GM19193 (cell line): Measurements from ENCODE around the gene RASGEF1B.

Source experiments
- POLR2A ChIP-seq: IDR thresholded peaks from 4 replicates; pipeline ENCODE4 v1.6.1; 2011; ENCODE audit not compliant: insufficient read depth, insufficient read length; ENCODE audit errors: extremely low read depth

The RASGEF1B gene

GRCh38 chr4:81482326-81482725 lies 10.6 kb upstream of the RASGEF1B start:
- no peak for TF ChIP-seq POLR2A

DNA sequence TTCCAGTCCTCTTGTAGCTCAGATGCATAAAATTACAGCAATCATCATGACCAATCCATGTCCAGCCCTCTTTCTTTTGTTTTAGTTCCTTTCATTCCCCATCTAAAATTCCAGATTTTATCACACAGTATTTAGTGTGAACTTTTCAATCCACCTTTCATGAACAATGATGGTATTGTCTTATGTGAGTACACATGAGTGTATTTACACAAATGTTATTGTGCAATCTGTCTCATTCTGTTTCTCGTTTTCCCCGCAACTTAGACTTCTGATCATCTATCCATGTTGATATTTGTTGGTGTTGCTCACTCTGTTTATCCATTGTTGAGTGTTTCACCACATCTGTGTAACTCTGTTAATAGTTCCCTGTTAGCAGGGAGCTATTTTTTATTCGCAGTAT lies 9.4 kb upstream of the RASGEF1B start:
- no peak for TF ChIP-seq POLR2A

DNA sequence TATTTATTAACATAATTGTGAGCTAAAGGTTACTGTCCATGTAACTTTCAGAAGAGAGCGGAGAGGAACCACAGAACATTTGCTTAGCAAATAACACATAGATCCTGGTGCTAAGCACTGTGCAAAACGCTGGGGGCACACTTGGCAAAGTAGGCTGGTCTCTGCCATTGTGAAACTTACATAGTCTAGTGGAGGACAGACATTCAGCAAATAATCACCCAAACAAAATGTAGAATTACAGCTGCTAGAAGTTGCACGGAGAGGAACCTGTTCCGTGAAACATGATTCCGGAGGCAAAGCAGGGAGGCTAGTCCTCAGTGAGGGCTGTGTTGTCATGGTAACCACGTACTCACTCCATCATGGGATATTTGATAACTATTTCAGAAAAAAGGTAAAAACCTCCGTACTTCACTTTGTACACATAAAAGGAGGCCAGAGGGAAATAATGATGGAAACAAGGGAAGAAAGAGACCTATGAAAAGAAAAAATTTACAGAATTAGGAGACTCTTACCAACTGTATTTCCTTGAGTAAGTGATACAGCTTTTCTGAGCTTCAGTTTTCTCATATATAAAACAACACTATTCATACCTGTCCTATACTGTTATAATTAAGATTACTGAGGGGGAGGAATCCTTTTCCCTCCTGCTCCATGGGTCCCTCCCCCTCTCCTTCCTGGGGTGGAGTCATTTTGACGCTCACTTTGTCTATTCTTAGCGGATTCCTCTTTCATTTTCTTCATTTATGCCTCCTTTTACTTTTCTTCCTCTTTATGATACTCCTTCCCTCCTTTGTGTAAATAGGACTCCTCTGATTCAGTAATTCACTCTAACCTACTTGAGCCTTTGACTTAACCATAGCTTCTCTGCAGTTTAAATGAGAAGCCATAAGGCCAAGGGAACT lies 825 bp upstream of the RASGEF1B start:
- no peak for TF ChIP-seq POLR2A

DNA sequence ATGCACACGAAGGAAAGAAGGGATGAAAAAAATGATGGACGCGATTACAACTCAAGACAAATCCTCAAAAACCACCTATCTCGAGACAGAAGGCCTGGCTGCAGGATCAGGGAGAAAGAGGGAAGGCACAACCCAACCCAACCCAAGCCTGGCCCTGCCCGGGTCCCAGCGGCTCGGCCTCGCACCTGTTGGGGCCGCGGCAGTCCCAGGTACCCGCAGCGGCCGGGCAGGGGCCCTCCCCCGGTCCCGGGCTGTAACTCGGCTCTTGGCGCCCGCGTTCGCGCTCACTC lies 464 bp downstream of the RASGEF1B start:
- TF ChIP-seq POLR2A: no peak

- no peak for TF ChIP-seq POLR2A
Measured at GRCh38 chr4:81470456-81471297, 1.0 kb downstream of the RASGEF1B start.

- no peak for TF ChIP-seq POLR2A
Measured at GRCh38 chr4:81469781-81470455, 1.8 kb downstream of the RASGEF1B start.

DNA sequence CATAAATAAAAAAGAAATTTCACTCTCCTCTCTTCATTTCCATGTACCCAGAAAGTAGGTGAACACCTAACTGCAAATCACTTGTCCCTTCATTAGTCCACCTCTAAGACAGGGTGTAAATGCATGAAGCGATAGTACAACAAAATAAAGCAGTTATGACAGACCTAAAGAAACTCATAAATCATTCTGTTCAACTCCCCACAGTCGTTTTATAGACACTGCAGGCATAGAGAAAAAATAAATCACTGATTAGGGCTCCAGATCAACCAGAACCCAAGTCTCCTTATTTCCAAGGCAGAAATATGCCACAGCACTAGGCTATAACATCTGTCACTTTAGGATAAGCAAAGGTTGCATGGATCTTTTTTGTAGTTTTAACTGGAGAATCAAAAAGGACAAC lies 3.0 kb downstream of the RASGEF1B start:
- no peak for TF ChIP-seq POLR2A

GRCh38 chr4:81467672-81467964 lies 4.1 kb downstream of the RASGEF1B start:
- no peak for TF ChIP-seq POLR2A

DNA sequence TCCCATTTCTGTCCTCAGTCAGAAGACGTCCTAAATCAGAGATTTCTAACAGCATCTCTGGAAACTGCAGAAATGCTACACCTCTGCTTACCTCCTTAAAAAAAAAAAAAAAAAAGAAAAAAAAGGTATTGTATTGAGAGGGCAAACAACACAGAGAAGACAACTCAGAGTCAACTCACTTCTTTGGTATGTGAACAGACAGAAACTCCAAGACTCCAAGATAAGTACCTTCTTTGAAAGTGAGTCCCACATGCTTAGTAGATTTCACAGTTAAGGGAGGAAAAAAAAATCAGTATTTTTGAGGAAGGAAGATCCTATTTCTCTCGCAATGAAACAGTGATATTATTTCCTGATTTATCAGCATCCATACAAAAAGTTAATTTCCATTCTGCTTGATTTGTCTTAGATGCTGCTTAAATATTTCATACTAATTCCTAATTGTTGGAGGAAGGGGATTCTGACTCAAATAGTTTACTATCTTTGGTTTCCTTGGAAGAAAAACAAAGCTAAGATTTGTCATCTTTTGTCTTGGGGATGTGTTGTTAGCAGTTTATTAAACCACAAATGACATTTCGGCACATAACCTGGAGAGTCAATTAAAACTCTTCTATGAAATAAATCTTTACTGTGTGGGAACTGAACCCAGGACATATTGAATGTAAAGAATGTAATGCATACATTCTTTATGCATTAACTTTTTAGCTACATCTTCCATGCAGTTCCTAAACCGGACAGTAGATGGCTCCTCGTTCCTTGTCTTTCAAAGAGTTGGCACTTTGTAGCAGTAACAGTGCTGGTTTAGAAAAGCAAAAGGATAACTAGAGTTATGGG lies 4.7 kb downstream of the RASGEF1B start:
- no peak for TF ChIP-seq POLR2A

DNA sequence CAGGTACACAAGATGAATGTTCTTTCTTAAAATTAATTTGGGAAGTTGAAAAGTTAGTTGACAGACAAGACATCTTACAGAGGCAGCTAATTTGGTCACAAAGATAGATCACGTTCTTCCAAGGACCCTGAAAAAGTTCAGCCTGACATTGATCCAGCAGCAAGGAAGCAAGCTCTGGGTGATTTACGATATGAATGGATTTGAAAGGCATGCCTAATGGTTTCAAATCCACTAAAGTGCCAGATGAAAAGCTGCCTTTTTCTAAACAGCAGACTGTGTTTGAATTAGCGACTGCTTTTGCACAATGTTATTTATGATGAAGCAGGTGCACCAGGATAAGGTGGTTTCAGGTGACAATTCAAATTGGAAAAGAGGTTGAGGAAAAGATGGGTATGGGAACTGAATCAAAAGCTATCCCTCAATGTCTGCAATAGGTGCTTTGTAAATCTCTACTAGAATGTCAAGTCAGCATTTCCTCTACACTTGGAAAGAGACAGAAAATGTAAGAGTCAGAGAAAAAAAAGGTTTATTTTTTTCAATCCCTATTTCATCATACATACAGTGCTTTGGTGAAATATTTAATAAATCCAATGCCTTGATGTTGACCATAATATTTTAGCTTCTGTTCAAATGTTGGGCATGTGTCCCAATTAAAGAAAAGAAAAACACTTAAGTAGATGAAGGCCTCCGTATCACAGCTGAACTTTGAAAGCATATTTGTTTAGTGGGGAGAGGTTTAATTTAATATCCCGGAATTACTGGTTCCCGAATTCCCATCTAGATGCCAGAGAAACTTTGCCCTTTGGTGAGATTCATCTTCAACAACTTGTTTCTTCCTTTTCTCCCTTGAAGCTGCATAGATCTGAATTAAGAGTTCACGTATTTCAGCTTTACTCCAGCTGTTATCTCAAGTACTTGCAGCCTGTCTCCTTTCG lies 6.0 kb downstream of the RASGEF1B start:
- TF ChIP-seq POLR2A: no peak

DNA sequence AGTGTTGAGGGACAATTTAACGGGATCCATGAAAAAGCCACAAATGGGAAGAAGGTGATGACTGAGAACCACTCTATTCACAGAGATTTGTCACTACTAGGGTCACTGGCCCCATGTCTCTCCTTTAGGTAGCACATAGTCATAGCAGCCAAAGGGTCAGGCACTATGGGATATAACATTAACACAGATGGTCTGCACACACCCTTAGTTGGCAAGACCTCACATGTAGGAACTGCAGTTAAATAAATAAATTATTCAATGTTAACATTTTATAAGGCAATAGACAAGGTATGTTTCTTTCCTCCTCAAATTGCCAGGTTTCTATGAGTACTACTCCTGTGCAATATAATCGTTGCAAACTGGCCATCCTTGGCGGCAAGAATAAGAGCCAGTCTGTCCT lies 10.9 kb downstream of the RASGEF1B start:
- TF ChIP-seq POLR2A: no peak

- no peak for TF ChIP-seq POLR2A
Measured at GRCh38 chr4:81460191-81460701, 11.5 kb downstream of the RASGEF1B start.

GRCh38 chr4:81459228-81459627 lies 12.5 kb downstream of the RASGEF1B start:
- no peak for TF ChIP-seq POLR2A
